HG02885 (cell line): ENCODE measurements around the gene RBM38.

Experiments
- ATAC-seq: cut with Tn5 transposase; IDR thresholded peaks from one replicate; pipeline ENCODE4 v1.9.1; 2021; ENCODE audit warnings: mild to moderate bottlenecking; ENCODE audit not compliant: unreplicated experiment, poor library complexity

RBM38 gene

GRCh38 chr20:57374343-57374930 is 16.8 kb upstream of the RBM38 start:
- ATAC-seq = no peak

GRCh38 chr20:57374931-57375651 is 16.1 kb upstream of the RBM38 start:
- no peak for ATAC-seq

GRCh38 chr20:57375652-57376230 is 15.5 kb upstream of the RBM38 start:
- no peak for ATAC-seq

- ATAC-seq = no peak
These were observed 13.8 kb upstream of the RBM38 start for GRCh38 chr20:57377350-57377749.

GRCh38 chr20:57378107-57378506 is 13.1 kb upstream of the RBM38 start:
- ATAC-seq = no peak

GRCh38 chr20:57378646-57379262 is 12.4 kb upstream of the RBM38 start:
- no peak for ATAC-seq

GRCh38 chr20:57379263-57379647 is 11.9 kb upstream of the RBM38 start:
- no peak for ATAC-seq

- ATAC-seq = no peak
These were observed 11.0 kb upstream of the RBM38 start for GRCh38 chr20:57380081-57380750.

GRCh38 chr20:57381596-57382503 is 9.3 kb upstream of the RBM38 start:
- peak; percentile 59 for ATAC-seq

GRCh38 chr20:57382516-57382915 is 8.7 kb upstream of the RBM38 start:
- ATAC-seq = no peak

- no peak for ATAC-seq
These were observed 7.5 kb upstream of the RBM38 start for GRCh38 chr20:57383447-57384347.

GRCh38 chr20:57384486-57384885 is 6.7 kb upstream of the RBM38 start:
- no peak for ATAC-seq

GRCh38 chr20:57384953-57385761 is 6.0 kb upstream of the RBM38 start:
- ATAC-seq = no peak

GRCh38 chr20:57385940-57386339 is 5.3 kb upstream of the RBM38 start:
- no peak for ATAC-seq

GRCh38 chr20:57386762-57387161 is 4.4 kb upstream of the RBM38 start:
- no peak for ATAC-seq

GRCh38 chr20:57387463-57387862 is 3.7 kb upstream of the RBM38 start:
- ATAC-seq = no peak

GRCh38 chr20:57387945-57388371 is 3.2 kb upstream of the RBM38 start:
- no peak for ATAC-seq
